ENCODE measurements around the gene SMC5.

- TF ChIP-seq YY1 (IDR thresholded peaks at IDR 0.05; ENCODE audit: insufficient read depth, insufficient read length) (no peak), ZNF274 (IDR thresholded peaks at IDR 0.05; ENCODE audit: low read depth, low read length) (no peak), SUZ12 (IDR thresholded peaks at IDR 0.05; ENCODE audit: extremely low read depth, insufficient read depth, insufficient read length) (no peak)
Measured at GRCh38 chr9:70352802-70353201, 94.0 kb downstream of the SMC5 start.
